ENCODE results near the gene CTNNA1.

CTNNA1 gene

DNA sequence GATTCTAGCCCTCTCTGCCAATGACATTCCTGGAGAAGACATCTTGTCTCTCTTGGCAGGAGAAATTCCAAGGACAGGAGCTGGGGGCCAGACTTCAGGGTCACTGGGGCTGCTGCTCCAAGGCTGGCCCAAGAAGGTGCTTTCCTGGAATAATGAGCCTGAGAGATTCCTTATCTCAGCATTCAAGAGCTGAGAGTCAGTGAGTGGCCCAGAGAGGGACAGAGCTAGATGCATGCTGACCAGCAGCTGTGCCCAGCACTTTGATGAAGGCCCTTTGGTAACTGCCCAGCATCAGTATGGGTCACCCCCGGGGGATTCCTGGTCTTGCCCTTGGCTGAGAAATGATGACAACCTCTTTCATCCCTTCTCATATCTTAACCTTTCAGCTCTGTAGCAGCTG lies 47.7 kb upstream of the CTNNA1 start (continued):
- TF ChIP-seq, protein P1, sequence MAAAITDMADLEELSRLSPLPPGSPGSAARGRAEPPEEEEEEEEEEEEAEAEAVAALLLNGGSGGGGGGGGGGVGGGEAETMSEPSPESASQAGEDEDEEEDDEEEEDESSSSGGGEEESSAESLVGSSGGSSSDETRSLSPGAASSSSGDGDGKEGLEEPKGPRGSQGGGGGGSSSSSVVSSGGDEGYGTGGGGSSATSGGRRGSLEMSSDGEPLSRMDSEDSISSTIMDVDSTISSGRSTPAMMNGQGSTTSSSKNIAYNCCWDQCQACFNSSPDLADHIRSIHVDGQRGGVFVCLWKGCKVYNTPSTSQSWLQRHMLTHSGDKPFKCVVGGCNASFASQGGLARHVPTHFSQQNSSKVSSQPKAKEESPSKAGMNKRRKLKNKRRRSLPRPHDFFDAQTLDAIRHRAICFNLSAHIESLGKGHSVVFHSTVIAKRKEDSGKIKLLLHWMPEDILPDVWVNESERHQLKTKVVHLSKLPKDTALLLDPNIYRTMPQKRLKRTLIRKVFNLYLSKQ (tag by site-specific recombination; IDR thresholded peaks at IDR 0.05; ENCODE audit: borderline replicate concordance), result no peak
- TF ChIP-seq, protein P2, sequence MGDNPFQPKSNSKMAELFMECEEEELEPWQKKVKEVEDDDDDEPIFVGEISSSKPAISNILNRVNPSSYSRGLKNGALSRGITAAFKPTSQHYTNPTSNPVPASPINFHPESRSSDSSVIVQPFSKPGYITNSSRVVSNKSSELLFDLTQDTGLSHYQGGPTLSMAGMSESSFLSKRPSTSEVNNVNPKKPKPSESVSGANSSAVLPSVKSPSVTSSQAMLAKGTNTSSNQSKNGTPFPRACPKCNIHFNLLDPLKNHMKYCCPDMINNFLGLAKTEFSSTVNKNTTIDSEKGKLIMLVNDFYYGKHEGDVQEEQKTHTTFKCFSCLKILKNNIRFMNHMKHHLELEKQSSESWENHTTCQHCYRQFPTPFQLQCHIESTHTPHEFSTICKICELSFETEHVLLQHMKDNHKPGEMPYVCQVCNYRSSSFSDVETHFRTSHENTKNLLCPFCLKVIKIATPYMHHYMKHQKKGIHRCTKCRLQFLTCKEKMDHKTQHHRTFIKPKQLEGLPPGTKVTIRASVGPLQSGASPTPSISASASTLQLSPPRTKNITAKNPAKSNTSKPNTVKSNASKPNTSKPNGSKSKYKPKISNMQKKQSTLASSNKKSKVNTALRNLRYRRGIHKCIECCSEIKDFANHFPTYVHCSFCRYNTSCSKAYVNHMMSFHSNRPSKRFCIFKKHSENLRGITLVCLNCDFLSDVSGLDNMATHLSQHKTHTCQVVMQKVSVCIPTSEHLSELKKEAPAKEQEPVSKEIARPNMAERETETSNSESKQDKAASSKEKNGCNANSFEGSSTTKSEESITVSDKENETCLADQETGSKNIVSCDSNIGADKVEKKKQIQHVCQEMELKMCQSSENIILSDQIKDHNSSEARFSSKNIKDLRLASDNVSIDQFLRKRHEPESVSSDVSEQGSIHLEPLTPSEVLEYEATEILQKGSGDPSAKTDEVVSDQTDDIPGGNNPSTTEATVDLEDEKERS (tag by site-specific recombination; IDR thresholded peaks at IDR 0.05), result no peak
- TF ChIP-seq KLF1 (tag by site-specific recombination; IDR thresholded peaks at IDR 0.05), result no peak
- TF ChIP-seq, protein P3, sequence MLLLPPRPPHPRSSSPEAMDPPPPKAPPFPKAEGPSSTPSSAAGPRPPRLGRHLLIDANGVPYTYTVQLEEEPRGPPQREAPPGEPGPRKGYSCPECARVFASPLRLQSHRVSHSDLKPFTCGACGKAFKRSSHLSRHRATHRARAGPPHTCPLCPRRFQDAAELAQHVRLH (tag by site-specific recombination; IDR thresholded peaks at IDR 0.05), result no peak
- TF ChIP-seq, protein P4, sequence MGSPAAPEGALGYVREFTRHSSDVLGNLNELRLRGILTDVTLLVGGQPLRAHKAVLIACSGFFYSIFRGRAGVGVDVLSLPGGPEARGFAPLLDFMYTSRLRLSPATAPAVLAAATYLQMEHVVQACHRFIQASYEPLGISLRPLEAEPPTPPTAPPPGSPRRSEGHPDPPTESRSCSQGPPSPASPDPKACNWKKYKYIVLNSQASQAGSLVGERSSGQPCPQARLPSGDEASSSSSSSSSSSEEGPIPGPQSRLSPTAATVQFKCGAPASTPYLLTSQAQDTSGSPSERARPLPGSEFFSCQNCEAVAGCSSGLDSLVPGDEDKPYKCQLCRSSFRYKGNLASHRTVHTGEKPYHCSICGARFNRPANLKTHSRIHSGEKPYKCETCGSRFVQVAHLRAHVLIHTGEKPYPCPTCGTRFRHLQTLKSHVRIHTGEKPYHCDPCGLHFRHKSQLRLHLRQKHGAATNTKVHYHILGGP (tag by site-specific recombination; IDR thresholded peaks at IDR 0.05), result no peak
- no peak for TF ChIP-seq ZNF335 (tag by site-specific recombination; conservative IDR thresholded peaks at IDR 0.05)

DNA sequence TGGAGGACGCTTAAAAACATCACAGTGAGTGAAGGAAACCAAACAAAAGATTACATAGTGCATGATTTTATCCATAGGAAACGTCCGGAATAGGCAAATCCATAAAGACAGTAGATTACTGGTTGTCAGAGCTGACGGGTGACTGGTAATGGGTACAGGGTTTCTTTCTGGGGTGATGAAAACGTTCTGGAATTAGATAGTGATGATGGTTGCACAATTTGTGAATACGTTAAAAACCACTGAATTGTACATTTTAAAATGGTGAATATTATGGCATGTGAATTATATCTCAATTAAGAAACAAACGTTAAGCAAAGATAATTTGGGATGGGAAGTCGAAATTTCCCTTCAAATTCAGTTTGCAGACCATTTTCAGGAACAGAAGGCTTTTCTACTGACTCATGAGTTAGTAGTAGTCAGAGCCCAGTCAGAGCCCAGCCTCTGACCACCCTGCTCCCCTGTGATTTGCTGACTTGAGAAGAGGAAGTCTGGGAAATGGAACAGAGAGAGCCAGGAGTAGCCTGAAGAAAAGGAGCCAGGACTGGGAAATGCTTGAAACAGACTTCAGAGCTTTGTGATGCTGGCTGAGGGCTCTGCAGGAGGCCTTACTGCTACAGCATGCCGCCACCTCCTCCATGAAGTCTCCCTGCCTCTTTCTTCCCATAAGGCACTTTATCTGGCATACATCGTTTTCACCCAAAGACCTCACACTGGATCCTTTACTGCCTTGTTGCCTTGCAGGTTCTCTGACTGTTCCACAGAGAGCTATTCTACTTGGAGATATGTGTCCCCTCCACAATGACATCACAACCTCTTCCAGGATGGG lies 46.4 kb upstream of the CTNNA1 start:
- H3K4me3 ChIP-seq (ENCODE audit: low read depth, low read length), result no peak overlapping the region
- no peak overlapping the region for H3K27ac ChIP-seq (ENCODE audit: extremely low read depth, low read depth, low read length)
- ChIA-PET POLR2A (interaction anchor here (0.9 kb wide), 1 partner anchor 54 kb away, joined by 4 read pairs; no protein-coding TSS in a partner anchor), CTCF (interaction anchor here (0.7 kb wide), 2 partner anchors 21 to 45 kb away, joined by 3 read pairs; no protein-coding TSS in a partner anchor)
- no peaks in the 10 kb centered on the region; the same call in 1 of the 2 replicates for H3K4me1 ChIP-seq (ENCODE audit: control insufficient read depth, insufficient read depth, low read length)
- no peaks in the 10 kb centered on the region for H3K9me3 ChIP-seq (ENCODE audit: control insufficient read depth, insufficient read depth, low read depth, low read length)
- no peak for TF ChIP-seq ZNF701 (tag by site-specific recombination; IDR thresholded peaks at IDR 0.05)
- no peak for TF ChIP-seq SCRT2 (tag by site-specific recombination; IDR thresholded peaks at IDR 0.05)
- TF ChIP-seq ZNF23 (tag by site-specific recombination; IDR thresholded peaks at IDR 0.05; ENCODE audit: borderline replicate concordance), result no peak
- TF ChIP-seq MEIS1 (CRISPR knock-in tag; IDR thresholded peaks at IDR 0.05; ENCODE audit: borderline replicate concordance), result no peak
- no peak for TF ChIP-seq ZNF707 (tag by site-specific recombination; IDR thresholded peaks at IDR 0.05)
- TF ChIP-seq ZNF529 (tag by site-specific recombination; IDR thresholded peaks at IDR 0.05; ENCODE audit: insufficient replicate concordance), result no peak
- TF ChIP-seq ZNF2 (tag by site-specific recombination; IDR thresholded peaks at IDR 0.05), result no peak
- TF ChIP-seq, protein P5, sequence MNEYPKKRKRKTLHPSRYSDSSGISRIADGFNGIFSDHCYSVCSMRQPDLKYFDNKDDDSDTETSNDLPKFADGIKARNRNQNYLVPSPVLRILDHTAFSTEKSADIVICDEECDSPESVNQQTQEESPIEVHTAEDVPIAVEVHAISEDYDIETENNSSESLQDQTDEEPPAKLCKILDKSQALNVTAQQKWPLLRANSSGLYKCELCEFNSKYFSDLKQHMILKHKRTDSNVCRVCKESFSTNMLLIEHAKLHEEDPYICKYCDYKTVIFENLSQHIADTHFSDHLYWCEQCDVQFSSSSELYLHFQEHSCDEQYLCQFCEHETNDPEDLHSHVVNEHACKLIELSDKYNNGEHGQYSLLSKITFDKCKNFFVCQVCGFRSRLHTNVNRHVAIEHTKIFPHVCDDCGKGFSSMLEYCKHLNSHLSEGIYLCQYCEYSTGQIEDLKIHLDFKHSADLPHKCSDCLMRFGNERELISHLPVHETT (tag by site-specific recombination; IDR thresholded peaks at IDR 0.05), result no peak
- TF ChIP-seq ZNF114 (tag by site-specific recombination; IDR thresholded peaks at IDR 0.05), result no peak
- 0 out of 2 replicates have a peak, but pooled peaks have one; percentile 24 for TF ChIP-seq ZNF600 (tag by site-specific recombination; IDR thresholded peaks at IDR 0.05)
- no peak for TF ChIP-seq ZNF266 (tag by site-specific recombination; IDR thresholded peaks at IDR 0.05; ENCODE audit: low read depth)
- no peak for TF ChIP-seq ZNF830 (tag by site-specific recombination; IDR thresholded peaks at IDR 0.05; ENCODE audit: low read depth)
- TF ChIP-seq, protein P6, sequence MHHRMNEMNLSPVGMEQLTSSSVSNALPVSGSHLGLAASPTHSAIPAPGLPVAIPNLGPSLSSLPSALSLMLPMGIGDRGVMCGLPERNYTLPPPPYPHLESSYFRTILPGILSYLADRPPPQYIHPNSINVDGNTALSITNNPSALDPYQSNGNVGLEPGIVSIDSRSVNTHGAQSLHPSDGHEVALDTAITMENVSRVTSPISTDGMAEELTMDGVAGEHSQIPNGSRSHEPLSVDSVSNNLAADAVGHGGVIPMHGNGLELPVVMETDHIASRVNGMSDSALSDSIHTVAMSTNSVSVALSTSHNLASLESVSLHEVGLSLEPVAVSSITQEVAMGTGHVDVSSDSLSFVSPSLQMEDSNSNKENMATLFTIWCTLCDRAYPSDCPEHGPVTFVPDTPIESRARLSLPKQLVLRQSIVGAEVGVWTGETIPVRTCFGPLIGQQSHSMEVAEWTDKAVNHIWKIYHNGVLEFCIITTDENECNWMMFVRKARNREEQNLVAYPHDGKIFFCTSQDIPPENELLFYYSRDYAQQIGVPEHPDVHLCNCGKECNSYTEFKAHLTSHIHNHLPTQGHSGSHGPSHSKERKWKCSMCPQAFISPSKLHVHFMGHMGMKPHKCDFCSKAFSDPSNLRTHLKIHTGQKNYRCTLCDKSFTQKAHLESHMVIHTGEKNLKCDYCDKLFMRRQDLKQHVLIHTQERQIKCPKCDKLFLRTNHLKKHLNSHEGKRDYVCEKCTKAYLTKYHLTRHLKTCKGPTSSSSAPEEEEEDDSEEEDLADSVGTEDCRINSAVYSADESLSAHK (tag by site-specific recombination; IDR thresholded peaks at IDR 0.05), result peak; percentile 51; the same call in 1 of the 2 replicates
- TF ChIP-seq GLIS1 (tag by site-specific recombination; IDR thresholded peaks at IDR 0.05), result peak; percentile 25; the same call in 1 of the 2 replicates
- TF ChIP-seq ZNF19 (tag by site-specific recombination; IDR thresholded peaks at IDR 0.05; ENCODE audit: low read depth), result no peak
- TF ChIP-seq ZNF777 (tag by site-specific recombination; IDR thresholded peaks at IDR 0.05; ENCODE audit: borderline replicate concordance), result no peak
- no peak for TF ChIP-seq GLI4 (tag by site-specific recombination; IDR thresholded peaks at IDR 0.05)
- no peaks in the 10 kb centered on the region for H3K36me3 ChIP-seq (ENCODE audit: control insufficient read depth in 2 of 2, insufficient read depth in 1 of 2, low read length in 2 of 2)

Data from HEK293 (cell line).